ELR (cell line): ENCODE data around the gene GARIN1A.
"Not testable (repeated sequence)": the region's sequence is repeated elsewhere in the genome, so short reads cannot be mapped to it uniquely, and the experiment has no call there.

Experiments
- DNase-seq: peaks from one replicate; pipeline ENCODE4 v3.0.0-alpha.2; 2015; ENCODE audit warnings: low read depth

GARIN1A gene

DNA sequence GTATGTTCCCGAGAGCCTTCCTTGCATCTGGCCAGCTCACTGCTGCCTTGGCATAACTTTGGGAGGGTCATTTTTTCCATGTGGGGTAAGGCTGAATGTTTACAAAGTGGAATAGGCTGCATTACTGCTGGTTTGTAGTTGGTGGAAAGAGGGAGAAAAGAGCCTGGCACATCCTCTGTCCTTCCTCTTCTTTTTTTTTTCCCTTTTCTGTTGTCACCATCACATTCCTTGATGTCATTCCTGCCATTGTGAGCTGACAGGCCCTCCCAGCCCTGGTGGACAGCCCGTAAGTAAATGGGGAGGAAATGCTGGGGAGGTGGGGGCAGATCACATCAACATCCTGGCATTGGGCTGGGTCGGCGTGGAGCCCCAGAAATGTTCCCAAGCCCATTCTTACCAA, at the start of gene GARIN1A:
GARIN1A (plus strand) TSS at position 301 of the 400 bp plus-strand sequence. CDS start 106 bp downstream, outside the sequence.
- no peak for DNase-seq

DNA sequence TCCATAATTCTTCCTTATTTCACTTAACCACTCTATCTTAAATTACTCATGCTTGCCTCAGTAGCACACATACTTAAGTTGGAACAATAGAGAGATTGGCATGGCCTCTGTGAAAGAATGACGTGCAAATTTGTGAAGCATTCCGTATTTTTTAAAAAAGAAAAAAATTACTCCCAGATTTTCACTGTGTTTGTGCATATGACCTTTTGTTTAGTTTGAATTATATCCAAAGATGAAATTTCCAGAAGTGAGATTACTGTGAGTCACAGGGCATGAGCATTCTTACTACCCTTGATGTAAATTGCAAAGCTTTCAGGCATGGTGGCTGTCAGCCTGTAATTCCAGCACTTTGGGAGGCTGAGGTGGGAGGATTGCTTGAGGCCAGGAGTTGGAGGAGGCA, 45.0 kb upstream of the GARIN1A start:
- peak; percentile 25 for DNase-seq

DNA sequence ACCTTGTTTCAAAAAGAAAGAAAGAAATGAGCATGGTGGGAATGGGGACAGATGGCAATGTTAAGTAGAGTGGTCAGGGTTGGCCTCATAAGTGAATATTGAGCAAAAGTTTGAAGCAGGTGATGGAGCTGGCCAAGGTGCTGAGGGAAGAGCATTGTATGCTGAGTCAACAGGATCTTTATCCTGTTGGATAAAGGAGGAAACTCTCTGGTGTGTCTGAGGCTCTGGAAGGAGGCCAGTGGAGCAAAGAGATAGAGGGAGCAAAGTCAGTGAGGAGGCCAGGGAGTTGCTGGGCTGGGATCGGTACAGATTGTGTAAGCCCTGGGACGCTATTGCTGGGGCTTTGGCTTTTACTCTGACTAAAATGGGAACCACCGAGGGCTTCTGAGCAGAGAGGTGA, 38.2 kb upstream of the GARIN1A start:
- DNase-seq = not testable (repeated sequence)

DNA sequence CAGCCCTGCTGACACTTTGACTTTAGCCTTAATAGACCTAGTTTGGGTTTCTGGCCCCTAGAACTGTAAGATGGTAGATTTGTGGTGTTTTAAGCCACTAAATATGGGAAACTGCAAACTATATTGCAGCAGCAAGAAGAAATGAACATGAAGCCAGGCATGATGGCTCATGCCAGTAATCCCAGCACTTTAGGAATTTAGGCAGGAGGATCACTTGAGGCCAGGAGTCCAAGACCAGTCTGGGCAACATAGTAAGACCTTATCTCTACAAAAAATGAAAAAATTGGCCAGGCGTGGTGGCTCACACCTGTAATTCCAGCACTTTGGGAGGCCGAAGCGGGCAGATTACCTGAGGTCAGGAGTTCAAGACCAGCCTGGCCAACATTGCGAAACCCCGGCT, 26.9 kb upstream of the GARIN1A start:
- DNase-seq = not testable (repeated sequence)

- DNase-seq = not testable (repeated sequence)
These were observed 26.2 kb upstream of the GARIN1A start for GRCh38 chr7:128645844-128646243.

DNA sequence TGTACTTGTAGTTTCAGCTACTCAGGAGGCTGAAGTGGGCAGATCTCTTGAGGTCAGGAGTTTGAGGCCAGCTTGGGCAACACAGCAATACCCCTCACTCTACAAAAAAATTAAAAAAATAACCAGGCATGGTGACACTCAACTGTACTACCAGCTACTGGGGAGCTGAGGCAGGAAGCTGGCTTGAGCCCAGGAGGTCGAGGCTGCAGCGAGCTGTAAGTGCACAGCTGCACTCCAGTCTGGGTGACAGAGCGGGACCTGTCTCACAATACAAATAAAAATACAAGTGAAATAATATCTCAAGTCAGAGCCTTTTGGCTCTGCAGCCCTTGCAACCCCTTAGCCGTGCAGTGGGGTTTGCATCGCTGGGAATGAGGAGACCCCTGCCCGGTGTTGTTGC, 25.2 kb upstream of the GARIN1A start:
- DNase-seq = not testable (repeated sequence)

GRCh38 chr7:128651096-128651495, 21.0 kb upstream of the GARIN1A start:
- not testable (repeated sequence) for DNase-seq

GRCh38 chr7:128652606-128653005, 19.5 kb upstream of the GARIN1A start:
- not testable (repeated sequence) for DNase-seq

GRCh38 chr7:128653197-128653596, 18.9 kb upstream of the GARIN1A start:
- DNase-seq = not testable (repeated sequence)

DNA sequence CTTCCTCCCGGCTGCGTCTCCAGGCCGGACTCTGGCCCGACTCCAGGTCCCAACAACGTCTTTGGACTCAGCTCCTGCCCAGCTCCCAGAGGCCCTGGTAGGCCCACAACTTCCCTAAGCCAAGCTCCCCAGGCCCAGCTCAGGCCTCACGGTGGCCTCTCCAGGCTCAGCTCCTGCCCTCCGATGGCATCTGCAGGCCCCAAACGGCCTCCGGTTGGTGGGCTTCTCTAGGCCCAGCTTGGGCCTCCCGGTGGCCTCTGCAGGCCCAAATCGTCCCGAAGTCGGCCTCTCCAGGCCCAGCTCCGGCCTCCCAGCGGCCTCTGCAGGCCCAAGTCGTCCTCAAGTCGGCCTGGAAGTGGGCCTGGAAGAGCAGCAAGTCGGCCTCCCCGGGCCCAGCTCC, 18.0 kb upstream of the GARIN1A start:
- not testable (repeated sequence) for DNase-seq

DNA sequence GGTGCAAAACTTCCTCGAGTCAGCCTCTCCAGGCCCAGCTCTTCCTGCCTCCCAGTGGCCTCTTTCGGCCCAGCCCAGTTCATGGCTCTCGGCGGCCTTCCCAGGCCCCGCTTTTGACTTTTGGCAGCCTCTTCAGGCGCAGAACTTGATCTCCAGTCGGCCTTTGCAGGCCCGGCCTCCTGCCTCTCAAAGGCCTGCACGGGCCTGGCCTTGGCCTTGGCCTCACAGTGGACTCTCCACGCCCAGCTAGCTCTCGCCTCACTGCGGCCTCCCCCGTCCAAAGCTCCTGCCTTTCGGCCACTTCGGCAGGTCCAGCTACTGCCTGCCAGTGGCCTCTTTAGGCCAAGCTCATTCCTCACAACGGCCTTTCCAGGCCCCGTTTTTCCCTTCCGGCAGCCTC, 17.6 kb upstream of the GARIN1A start:
- not testable (repeated sequence) for DNase-seq

DNA sequence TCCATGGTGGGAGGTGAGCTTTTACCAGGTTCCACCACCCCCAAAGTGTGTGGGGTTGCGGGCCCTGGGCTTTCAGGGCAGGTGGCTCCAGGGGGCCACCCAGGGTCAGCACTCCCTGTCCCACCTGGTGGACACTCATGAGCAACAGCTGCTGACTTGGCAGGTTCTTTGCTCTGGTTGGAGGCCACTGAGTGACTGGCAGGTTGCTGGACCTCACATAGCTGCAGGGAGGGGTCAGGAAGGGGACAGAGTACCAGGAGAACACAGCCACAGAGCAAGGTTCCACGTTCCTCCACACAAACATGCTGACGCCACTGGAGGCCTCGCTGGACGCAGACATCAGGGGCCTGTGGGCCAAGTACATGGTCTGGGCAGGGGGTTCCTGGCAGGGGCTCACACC, 13.7 kb upstream of the GARIN1A start:
- not testable (repeated sequence) for DNase-seq

DNA sequence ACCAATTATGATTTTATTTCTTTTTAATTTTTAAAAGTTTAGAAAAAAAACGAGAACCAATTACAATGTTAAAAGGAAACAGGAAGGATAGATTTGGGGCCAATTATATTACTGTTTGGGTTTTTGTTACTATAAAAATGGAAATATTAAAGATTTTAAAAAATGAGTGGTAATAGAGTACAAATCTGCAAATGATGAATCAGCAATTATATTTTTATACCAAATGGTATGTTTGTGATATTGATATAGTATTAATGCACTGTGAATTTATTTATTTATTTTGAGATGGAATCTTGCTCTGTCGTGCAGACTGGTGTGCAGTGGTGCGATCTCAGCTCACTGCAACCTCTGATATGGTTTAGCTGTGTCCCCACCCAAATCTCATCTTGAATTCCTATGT, 11.5 kb upstream of the GARIN1A start:
- no peak for DNase-seq

DNA sequence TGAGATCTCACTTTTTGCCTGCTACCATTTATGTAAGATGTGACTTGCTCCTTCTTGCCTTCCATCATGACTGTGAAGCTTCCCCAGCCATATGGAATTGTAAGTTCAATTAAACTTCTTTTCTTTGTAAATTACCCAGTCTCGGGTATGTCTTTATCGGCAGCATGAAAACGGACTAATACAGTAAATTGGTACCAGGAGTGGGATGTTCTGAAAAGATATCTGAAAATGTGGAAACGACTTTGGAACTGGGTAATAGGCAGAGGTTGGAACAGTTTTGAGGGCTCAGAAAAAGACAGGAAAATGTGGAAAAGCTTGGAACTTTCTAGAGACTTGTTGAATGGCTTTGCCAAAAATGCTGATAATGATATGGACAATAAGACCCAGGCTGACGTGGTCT, 10.6 kb upstream of the GARIN1A start:
- DNase-seq = no peak

DNA sequence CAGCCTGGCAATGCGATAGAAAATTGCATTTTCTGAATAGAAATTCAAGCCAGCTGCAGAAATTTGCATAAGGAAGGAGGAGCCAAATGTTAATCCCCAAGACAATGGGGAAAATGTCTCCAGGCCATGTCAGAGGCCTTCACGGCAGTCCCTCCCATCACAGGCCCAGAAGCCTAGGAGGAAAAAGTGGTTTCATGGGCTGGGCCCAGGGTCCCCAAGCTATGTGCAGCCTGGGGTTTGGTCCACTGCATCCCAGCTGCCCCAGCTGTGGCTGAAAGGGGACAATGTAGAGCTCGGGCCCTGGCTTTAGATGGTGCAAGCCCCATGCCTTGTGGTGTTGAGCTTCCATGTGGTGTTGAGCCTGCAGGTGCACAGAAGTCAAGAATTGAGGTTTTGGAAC, 10.0 kb upstream of the GARIN1A start:
- no peak for DNase-seq

- DNase-seq = not testable (repeated sequence)
These were observed 8.9 kb upstream of the GARIN1A start for GRCh38 chr7:128663223-128663622.

DNA sequence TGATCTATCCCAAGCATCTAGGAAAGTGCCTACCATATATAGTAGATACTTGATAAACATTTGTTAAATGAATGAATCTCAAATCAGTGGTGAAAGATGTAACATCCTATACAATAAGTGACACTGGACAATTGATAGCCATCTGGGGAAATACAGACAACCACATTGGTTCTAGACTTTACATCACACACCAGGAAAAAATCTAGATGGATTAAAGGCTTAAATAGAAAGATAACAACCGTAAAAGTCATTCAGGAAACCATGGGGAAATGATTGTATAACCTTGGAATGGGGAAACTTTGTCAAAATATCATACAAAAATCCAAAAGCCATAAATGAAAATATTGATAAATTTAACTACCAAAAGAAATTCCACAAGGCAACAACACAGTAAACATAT, 7.0 kb upstream of the GARIN1A start:
- DNase-seq = no peak

DNA sequence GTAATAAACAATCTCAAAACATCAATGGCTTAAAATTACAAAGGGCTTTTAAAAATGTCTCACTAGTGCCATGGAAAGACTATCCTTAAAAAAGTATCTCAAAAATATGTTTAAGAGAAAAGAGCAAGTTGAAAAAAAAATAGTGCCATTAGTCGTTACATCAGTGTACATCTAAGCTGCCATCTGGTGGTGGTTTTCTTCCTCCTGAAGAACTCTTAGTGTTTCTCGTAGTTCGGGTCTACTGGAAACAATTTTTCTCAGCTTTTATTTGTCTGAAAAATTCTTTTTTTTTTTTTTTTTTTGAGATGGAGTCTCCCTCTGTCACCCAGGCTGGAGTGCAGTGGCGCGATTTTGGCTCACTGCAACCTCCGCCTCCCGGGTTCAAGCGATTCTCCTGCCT, 5.9 kb upstream of the GARIN1A start:
- DNase-seq = peak; percentile 52

GRCh38 chr7:128672927-128673517, 930 bp downstream of the GARIN1A start:
- peak; percentile 42 for DNase-seq

- DNase-seq = no peak
These were observed 1.5 kb downstream of the GARIN1A start for GRCh38 chr7:128673571-128673970.

- DNase-seq = no peak
These were observed 4.6 kb downstream of the GARIN1A start for GRCh38 chr7:128676665-128677064.

DNA sequence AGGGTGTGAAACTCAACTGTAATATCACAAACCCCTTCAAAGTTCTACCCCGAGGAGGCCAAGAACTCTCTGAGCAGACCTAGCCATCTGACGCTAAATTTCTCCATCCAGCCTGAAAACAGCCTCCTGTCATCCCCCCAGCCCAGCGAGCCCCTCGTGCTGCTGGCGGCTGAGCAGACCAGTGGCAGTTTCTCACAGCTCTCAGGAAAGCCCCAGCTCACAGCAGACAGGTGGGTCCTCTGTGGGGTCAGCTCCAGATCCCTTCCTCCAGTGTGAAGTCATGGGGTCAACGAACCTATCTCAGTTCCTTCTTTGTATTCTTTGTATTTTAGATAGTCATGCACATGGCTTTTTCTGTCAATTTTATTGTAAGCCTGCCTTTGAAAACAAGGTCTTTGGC, 7.8 kb downstream of the GARIN1A start:
- no peak for DNase-seq

DNA sequence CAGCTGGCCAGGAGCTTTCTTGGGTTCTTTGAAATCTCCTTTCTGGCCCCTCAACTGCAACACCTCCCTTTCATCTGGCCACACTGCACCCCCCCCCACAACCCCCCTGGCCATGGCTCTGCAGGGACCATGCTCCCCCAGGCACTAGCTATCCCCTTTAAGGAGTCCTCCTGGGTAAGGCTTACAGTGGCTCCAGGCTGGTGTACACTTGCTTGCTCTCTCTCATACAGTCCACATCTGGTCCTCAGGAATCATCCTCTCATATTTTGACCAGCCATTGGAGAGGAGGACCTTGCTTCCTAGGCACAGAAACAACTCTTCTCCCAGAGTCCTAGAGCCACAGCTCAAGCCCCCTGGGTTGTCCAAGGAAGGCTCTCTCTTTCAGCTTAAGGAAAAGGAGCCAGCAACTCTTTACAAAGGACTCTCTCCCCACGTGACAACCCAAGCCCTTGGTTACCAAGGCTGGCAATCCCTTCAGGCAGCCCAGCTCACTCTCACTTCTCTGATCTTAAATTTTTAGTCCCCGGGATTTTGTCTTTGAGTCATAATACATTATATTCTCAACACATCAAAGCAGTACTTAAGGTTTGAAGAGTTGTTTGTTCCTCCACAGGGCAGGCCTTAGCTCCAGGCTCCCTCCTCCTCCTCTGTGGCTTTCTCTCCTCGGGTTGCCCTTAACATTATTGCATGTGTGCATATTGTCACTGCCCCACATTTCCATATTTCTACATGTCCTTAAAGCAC, 9.9 kb downstream of the GARIN1A start:
- no peak for DNase-seq

DNA sequence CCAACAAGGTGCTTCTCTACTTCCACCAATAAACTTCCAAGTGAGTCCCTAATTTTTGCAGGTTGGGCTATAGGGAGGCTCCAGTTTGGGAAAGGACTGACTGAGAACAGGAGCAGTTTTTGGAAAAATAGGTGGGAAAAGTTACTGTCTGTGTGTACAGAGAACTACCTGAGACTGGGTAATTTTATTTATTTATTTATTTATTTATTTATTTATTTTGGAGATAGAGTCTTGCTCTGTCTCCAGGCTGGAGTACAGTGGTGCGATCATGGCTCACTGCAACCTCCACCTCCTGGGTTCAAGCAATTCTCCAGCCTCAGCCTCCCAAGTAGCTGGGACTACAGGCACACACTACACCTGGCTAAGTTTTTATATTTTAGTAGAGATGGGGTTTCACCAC, 11.2 kb downstream of the GARIN1A start:
- not testable (repeated sequence) for DNase-seq
